DOHH2 (cell line): ENCODE results near the gene ADPRH.

Experiments
- EZH2phosphoT487 ChIP-seq: fragments of 200-600 bp; sonication (generic); IDR thresholded peaks from 2 replicates; pipeline ENCODE4 v1.6.1; 2017; ENCODE audit warnings: borderline replicate concordance, mild to moderate bottlenecking, antibody characterized with exemption, low read length, moderate library complexity, mixed read lengths
- TF ChIP-seq, protein P1 (sequence below): fragments of 200-600 bp; sonication (generic); IDR thresholded peaks from one replicate; pipeline ENCODE4 v1.5.1; 2014; ENCODE audit warnings: antibody characterized with exemption, mild to moderate bottlenecking, low read depth, low read length; ENCODE audit not compliant: poor library complexity, severe bottlenecking

GRCh38 chr3:119632829-119633228 is 53.5 kb downstream of the ADPRH start:
- TF ChIP-seq, protein P1, sequence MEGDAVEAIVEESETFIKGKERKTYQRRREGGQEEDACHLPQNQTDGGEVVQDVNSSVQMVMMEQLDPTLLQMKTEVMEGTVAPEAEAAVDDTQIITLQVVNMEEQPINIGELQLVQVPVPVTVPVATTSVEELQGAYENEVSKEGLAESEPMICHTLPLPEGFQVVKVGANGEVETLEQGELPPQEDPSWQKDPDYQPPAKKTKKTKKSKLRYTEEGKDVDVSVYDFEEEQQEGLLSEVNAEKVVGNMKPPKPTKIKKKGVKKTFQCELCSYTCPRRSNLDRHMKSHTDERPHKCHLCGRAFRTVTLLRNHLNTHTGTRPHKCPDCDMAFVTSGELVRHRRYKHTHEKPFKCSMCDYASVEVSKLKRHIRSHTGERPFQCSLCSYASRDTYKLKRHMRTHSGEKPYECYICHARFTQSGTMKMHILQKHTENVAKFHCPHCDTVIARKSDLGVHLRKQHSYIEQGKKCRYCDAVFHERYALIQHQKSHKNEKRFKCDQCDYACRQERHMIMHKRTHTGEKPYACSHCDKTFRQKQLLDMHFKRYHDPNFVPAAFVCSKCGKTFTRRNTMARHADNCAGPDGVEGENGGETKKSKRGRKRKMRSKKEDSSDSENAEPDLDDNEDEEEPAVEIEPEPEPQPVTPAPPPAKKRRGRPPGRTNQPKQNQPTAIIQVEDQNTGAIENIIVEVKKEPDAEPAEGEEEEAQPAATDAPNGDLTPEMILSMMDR: no peak
- TF ChIP-seq EZH2phosphoT487: no peak
